Ishikawa (cell line): ENCODE results near the gene ZBTB16.

Source experiments
- CEBPB ChIP-seq: IDR thresholded peaks from 2 replicates; pipeline ENCODE4 v1.6.1; 2012
- CREB1 ChIP-seq: IDR thresholded peaks from 2 replicates; pipeline ENCODE4 v1.6.1; 2012; ENCODE audit warnings: low read depth
- EGR1 ChIP-seq: IDR thresholded peaks from 2 replicates; pipeline ENCODE4 v1.6.1; 2012
- EP300 ChIP-seq: IDR thresholded peaks from 2 replicates; pipeline ENCODE4 v1.6.1; 2012; ENCODE audit warnings: borderline replicate concordance
- FOXM1 ChIP-seq: IDR thresholded peaks from 2 replicates; pipeline ENCODE4 v1.6.1; 2012; ENCODE audit warnings: low read depth, borderline replicate concordance
- MAX ChIP-seq: IDR thresholded peaks from 2 replicates; pipeline ENCODE4 v1.6.1; 2012
- NFIC ChIP-seq: IDR thresholded peaks from 2 replicates; pipeline ENCODE4 v1.6.1; 2012
- RAD21 ChIP-seq: IDR thresholded peaks from 2 replicates; pipeline ENCODE4 v1.6.1; 2012; ENCODE audit warnings: low read depth
- REST ChIP-seq: IDR thresholded peaks from 2 replicates; pipeline ENCODE4 v1.6.1; 2012; ENCODE audit warnings: low read depth, mild to moderate bottlenecking
- TAF1 ChIP-seq: IDR thresholded peaks from 2 replicates; pipeline ENCODE4 v1.6.1; 2012; ENCODE audit warnings: low read depth, mild to moderate bottlenecking
- TCF12 ChIP-seq: IDR thresholded peaks from 2 replicates; pipeline ENCODE4 v1.6.1; 2012; ENCODE audit warnings: low read depth
- TEAD4 ChIP-seq: IDR thresholded peaks from 2 replicates; pipeline ENCODE4 v1.6.1; 2012
- USF1 ChIP-seq: IDR thresholded peaks from 2 replicates; pipeline ENCODE4 v1.6.1; 2012
- YY1 ChIP-seq: IDR thresholded peaks from 2 replicates; pipeline ENCODE4 v1.6.1; 2012; ENCODE audit warnings: low read depth
- ZBTB7A ChIP-seq: IDR thresholded peaks from 2 replicates; pipeline ENCODE4 v1.6.1; 2012; ENCODE audit warnings: low read depth

The ZBTB16 gene

GRCh38 chr11:114141863-114142580, 82.5 kb downstream of the ZBTB16 start:
- TF ChIP-seq CEBPB, result no peak
- no peak for TF ChIP-seq TCF12
- no peak for TF ChIP-seq CREB1
- no peak for TF ChIP-seq NFIC
- no peak for TF ChIP-seq TAF1
- no peak for TF ChIP-seq ZBTB7A
- TF ChIP-seq EGR1, result no peak
- TF ChIP-seq REST, result no peak
- TF ChIP-seq USF1, result no peak

- TF ChIP-seq REST, result no peak
- TF ChIP-seq YY1, result no peak
- TF ChIP-seq FOXM1, result no peak
- TF ChIP-seq NFIC, result no peak
- no peak for TF ChIP-seq TEAD4
- no peak for TF ChIP-seq RAD21
- no peak for TF ChIP-seq EGR1
- no peak for TF ChIP-seq USF1
- TF ChIP-seq EP300, result no peak
- TF ChIP-seq TCF12, result no peak
- TF ChIP-seq ZBTB7A, result no peak
- no peak for TF ChIP-seq TAF1
- no peak for TF ChIP-seq MAX
Observed at GRCh38 chr11:114142707-114143106, 83.2 kb downstream of the ZBTB16 start.

- TF ChIP-seq EGR1, result no peak
- no peak for TF ChIP-seq EP300
Observed at GRCh38 chr11:114145166-114145775, 85.8 kb downstream of the ZBTB16 start.

- TF ChIP-seq MAX, result no peak
- no peak for TF ChIP-seq ZBTB7A
- no peak for TF ChIP-seq TAF1
- TF ChIP-seq EGR1, result no peak
- TF ChIP-seq NFIC, result no peak
- TF ChIP-seq FOXM1, result no peak
- no peak for TF ChIP-seq TCF12
Observed at GRCh38 chr11:114147375-114148012, 88.0 kb downstream of the ZBTB16 start.

- TF ChIP-seq YY1, result no peak
- no peak for TF ChIP-seq CREB1
Observed at GRCh38 chr11:114148013-114148382, 88.5 kb downstream of the ZBTB16 start.

GRCh38 chr11:114149689-114150407, 90.3 kb downstream of the ZBTB16 start:
- TF ChIP-seq CEBPB, result no peak
- no peak for TF ChIP-seq TEAD4
